ENCODE measurements around the gene RPL15. TPM values are rescaled to one million over a fixed set of nuclear protein-coding genes. Genes with fewer than 3 reads are reported as not detected.

Gene RPL15
- total and polyA plus RNA-seq, 2 of the 13 experiments (the other 11 are each of a cell fraction or from before 2014, with no cell fraction given) = 1,297 to 3,693 TPM

DNA sequence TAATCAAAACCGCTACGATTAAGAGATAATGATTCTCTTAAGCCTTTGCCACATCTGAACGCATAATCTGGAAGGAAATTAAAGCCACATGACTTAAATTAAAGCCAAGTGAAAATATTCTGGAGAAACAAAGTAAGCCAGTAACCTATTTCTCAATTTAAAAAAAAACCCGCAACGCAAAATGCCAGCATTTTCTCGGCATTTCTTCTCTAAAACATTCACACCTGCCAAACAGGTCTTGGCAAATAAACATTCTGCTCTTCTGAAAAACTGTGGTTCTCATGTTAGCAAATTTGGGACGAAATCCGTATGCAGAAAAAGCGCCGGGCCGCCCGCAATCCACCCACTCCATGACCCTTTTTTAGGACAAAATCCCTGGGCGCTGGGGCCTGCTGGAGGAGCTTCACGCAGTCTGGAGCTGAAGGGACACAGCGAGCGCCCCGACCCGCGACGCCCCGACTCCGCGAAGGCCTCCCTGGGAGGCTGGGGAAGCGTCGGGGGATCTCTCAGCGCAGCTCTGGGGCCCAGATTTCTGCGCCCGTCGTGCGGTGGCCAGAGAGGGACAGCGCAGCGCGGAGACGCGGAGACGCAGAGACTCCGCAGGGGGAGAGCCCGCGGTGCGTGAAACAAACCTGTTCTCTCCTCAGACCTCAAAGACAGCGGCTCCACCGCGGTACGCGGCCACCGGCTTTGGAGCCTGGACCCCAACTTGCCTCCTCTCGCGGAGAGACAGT, 613 bp upstream of the RPL15 start (continued):
- TF ChIP-seq ZNF839 (CRISPR knock-in tag; IDR thresholded peaks at IDR 0.05; ENCODE audit: borderline replicate concordance) (no peak), SMYD3 (CRISPR knock-in tag; IDR thresholded peaks at IDR 0.05) (no peak), ZBTB8A (CRISPR knock-in tag; IDR thresholded peaks at IDR 0.05; ENCODE audit: borderline replicate concordance, low read depth) (0 out of 2 replicates have a peak, but pooled peaks have one; percentile 17), PHF5A (CRISPR knock-in tag; IDR thresholded peaks at IDR 0.05; ENCODE audit: low read depth, unreplicated experiment) (no peak), DMAP1 (CRISPR knock-in tag; IDR thresholded peaks at IDR 0.05) (no peak), ZNF879 (CRISPR knock-in tag; IDR thresholded peaks at IDR 0.05) (no peak), ZNF12 (CRISPR knock-in tag; IDR thresholded peaks at IDR 0.05) (0 out of 2 replicates have a peak, but pooled peaks have one; percentile 8), ZNF580 (CRISPR knock-in tag; IDR thresholded peaks at IDR 0.05; ENCODE audit: borderline replicate concordance, low read depth) (no peak), POLR2G (IDR thresholded peaks at IDR 0.05; ENCODE audit: low read depth, low read length) (no peak), ZNF543 (CRISPR knock-in tag; IDR thresholded peaks at IDR 0.05) (no peak), RFX5 (IDR thresholded peaks at IDR 0.05; ENCODE audit: low read depth, low read length) (no peak), ZNF549 (CRISPR knock-in tag; IDR thresholded peaks at IDR 0.05) (no peak), ZMYM3 (CRISPR knock-in tag; IDR thresholded peaks at IDR 0.05) (no peak), RBM22 (optimal IDR thresholded peaks at IDR 0.05; ENCODE audit: low read length) (no peak), CEBPB (IDR thresholded peaks at IDR 0.05; ENCODE audit: borderline replicate concordance, low read depth, low read length) (no peak), SYNCRIP (IDR thresholded peaks at IDR 0.05; ENCODE audit: insufficient read depth, low read depth, low read length) (no peak), PLSCR1 (CRISPR knock-in tag; IDR thresholded peaks at IDR 0.05; ENCODE audit: borderline replicate concordance) (no peak), CENPX (CRISPR knock-in tag; IDR thresholded peaks at IDR 0.05) (no peak), ZNF329 (CRISPR knock-in tag; IDR thresholded peaks at IDR 0.05; ENCODE audit: low read depth) (no peak), ETV5 (CRISPR knock-in tag; IDR thresholded peaks at IDR 0.05; ENCODE audit: borderline replicate concordance) (no peak), NFKBIZ (CRISPR knock-in tag; IDR thresholded peaks at IDR 0.05) (no peak), ZNF350 (CRISPR knock-in tag; IDR thresholded peaks at IDR 0.05; ENCODE audit: borderline replicate concordance, low read depth) (no peak), RBAK (CRISPR knock-in tag; IDR thresholded peaks at IDR 0.05) (no peak)
- TF ChIP-seq, protein P1, sequence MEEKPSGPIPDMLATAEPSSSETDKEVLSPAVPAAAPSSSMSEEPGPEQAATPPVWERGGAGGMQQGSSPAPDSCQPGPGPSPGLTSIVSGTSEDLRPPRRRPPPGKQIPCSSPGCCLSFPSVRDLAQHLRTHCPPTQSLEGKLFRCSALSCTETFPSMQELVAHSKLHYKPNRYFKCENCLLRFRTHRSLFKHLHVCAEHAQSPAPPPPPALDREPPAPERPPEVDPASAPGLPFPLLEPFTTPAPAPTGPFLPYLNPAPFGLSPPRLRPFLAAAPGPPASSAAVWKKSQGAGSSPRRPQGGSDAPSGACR (CRISPR knock-in tag; IDR thresholded peaks at IDR 0.05) = no peak
- TF ChIP-seq, protein P2, sequence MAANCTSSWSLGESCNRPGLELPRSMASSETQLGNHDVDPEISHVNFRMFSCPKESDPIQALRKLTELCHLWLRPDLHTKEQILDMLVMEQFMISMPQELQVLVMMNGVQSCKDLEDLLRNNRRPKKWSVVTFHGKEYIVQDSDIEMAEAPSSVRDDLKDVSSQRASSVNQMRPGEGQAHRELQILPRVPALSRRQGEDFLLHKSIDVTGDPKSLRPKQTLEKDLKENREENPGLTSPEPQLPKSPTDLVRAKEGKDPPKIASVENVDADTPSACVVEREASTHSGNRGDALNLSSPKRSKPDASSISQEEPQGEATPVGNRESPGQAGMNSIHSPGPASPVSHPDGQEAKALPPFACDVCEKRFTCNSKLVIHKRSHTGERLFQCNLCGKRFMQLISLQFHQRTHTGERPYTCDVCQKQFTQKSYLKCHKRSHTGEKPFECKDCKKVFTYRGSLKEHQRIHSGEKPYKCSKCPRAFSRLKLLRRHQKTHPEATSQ (CRISPR knock-in tag; IDR thresholded peaks at IDR 0.05; ENCODE audit: borderline replicate concordance) = no peak
- TF ChIP-seq, protein P3, sequence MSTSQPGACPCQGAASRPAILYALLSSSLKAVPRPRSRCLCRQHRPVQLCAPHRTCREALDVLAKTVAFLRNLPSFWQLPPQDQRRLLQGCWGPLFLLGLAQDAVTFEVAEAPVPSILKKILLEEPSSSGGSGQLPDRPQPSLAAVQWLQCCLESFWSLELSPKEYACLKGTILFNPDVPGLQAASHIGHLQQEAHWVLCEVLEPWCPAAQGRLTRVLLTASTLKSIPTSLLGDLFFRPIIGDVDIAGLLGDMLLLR (CRISPR knock-in tag; IDR thresholded peaks at IDR 0.05) = no peak
- TF ChIP-seq, protein P4, sequence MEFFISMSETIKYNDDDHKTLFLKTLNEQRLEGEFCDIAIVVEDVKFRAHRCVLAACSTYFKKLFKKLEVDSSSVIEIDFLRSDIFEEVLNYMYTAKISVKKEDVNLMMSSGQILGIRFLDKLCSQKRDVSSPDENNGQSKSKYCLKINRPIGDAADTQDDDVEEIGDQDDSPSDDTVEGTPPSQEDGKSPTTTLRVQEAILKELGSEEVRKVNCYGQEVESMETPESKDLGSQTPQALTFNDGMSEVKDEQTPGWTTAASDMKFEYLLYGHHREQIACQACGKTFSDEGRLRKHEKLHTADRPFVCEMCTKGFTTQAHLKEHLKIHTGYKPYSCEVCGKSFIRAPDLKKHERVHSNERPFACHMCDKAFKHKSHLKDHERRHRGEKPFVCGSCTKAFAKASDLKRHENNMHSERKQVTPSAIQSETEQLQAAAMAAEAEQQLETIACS (CRISPR knock-in tag; IDR thresholded peaks at IDR 0.05) = no peak
